OCI-LY7 (cell line): ENCODE data around the gene BRD8.

Experiments used
- EZH2phosphoT487 ChIP-seq: fragments of 200-600 bp; sonication (generic); IDR thresholded peaks from 2 replicates; pipeline ENCODE4 v1.6.1; 2018; ENCODE audit warnings: low read depth, borderline replicate concordance, mild to moderate bottlenecking, mixed run types, antibody characterized with exemption, low read length, moderate library complexity, mixed read lengths
- TF ChIP-seq, protein P1 (sequence below): fragments of 200-600 bp; sonication (generic); conservative IDR thresholded peaks from 2 replicates; pipeline ENCODE4 v1.5.1; 2014; ENCODE audit warnings: mild to moderate bottlenecking, antibody characterized with exemption, low read length, moderate library complexity, mixed read lengths

DNA sequence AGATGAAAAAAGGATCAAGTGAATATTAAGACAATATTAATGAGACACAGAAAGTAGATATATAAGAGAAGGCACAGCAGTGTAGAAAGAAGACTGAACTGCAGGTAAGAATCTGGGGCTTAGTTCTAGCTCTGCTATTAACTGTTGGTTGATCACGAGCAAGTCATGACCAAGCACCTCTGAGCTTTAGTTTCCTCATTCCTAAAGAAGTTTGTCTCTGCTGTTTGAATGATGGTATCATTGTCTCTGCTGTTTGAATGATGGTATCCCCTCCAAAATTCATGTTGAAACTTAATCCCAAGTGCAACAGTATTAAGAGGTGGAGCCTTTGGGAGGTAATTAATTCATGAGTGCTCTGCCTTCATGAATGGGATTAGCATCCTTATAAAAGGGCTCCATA is 36.7 kb downstream of the BRD8 start:
- TF ChIP-seq, protein P1, sequence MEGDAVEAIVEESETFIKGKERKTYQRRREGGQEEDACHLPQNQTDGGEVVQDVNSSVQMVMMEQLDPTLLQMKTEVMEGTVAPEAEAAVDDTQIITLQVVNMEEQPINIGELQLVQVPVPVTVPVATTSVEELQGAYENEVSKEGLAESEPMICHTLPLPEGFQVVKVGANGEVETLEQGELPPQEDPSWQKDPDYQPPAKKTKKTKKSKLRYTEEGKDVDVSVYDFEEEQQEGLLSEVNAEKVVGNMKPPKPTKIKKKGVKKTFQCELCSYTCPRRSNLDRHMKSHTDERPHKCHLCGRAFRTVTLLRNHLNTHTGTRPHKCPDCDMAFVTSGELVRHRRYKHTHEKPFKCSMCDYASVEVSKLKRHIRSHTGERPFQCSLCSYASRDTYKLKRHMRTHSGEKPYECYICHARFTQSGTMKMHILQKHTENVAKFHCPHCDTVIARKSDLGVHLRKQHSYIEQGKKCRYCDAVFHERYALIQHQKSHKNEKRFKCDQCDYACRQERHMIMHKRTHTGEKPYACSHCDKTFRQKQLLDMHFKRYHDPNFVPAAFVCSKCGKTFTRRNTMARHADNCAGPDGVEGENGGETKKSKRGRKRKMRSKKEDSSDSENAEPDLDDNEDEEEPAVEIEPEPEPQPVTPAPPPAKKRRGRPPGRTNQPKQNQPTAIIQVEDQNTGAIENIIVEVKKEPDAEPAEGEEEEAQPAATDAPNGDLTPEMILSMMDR, result no peak
- no peak for TF ChIP-seq EZH2phosphoT487
